ENCODE measurements around the gene CTPS2.
A peak's percentile ranks its signal among the peaks of the same experiment; 100 is the strongest.
"Not testable (repeated sequence)": the region's sequence is repeated elsewhere in the genome, so short reads cannot be mapped to it uniquely, and the experiment has no call there.

The CTPS2 gene

GRCh38 chrX:16712548-16713155, at the start of gene CTPS2:
Gene CTPS2, minus strand, starts transcription at chrX:16712669. Its CDS starts 9,767 bp downstream, at chrX:16702902.
- DNase-seq, result peak; percentile 61

- DNase-seq, result not testable (repeated sequence)
These were observed 49.0 kb upstream of the CTPS2 start for GRCh38 chrX:16761500-16761899.

GRCh38 chrX:16756724-16757123, 44.3 kb upstream of the CTPS2 start:
- no peak for DNase-seq

DNA sequence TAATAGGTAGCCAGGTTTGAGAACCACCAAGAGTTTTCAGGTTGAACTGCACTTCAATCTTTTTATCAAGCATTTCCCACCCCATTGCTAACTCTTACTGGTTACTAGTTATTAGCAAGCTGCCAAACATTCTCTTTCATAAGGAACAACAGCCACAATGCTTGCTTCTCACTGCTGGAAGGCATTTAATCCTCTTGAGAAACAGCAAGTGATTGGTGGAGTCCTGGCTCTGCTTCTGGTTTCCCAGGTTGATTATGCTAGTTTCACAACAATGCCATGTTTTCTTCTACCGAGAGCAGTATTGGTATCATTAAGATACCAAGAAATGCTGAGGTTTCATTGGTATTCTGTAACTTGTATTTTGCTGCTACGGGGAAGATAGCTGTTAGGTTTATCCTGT, 41.5 kb upstream of the CTPS2 start:
- no peak for DNase-seq

GRCh38 chrX:16750136-16750535, 37.7 kb upstream of the CTPS2 start:
- DNase-seq, result no peak

DNA sequence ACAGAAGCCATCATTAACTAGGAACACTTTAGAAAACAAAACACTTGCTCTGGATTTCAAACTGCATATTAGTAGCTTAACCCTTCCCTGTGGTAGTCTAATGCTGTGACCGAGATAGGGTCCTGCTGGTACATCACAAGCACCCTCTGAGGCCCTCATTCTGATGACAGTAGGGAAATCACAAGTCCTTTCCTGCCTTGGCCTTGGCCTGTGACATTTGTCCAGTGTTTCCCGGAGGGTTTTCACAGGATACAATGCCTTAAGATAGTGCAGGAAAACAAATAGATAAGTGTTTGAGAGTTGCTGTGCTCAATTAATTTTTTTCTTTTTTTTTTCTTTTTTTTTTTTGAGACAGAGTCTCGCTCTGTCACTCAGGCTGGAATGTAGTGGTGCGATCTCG, 36.0 kb upstream of the CTPS2 start:
- DNase-seq, result no peak

DNA sequence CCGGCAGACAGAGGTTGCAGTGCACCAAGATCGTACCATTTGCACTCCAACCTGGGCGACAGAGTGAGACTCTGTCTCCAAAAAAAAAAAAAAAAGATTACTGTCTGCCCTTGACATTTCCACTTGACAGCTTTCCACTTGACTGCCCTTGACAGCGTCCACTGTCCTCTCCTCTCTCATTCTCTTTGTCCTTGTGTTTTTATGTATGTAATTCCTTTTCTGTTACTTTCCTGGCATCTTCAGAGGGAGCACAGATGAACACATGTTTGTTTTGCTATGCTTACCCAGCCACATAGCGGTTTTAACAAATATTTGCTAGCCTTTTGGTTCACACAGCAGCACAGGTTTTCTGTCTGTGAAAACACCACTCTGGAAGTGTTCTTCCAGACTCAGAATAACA, 33.2 kb upstream of the CTPS2 start:
- DNase-seq, result no peak

- DNase-seq, result no peak
These were observed 32.6 kb upstream of the CTPS2 start for GRCh38 chrX:16745102-16745501.

- DNase-seq, result no peak
These were observed 31.3 kb upstream of the CTPS2 start for GRCh38 chrX:16743604-16744325.

DNA sequence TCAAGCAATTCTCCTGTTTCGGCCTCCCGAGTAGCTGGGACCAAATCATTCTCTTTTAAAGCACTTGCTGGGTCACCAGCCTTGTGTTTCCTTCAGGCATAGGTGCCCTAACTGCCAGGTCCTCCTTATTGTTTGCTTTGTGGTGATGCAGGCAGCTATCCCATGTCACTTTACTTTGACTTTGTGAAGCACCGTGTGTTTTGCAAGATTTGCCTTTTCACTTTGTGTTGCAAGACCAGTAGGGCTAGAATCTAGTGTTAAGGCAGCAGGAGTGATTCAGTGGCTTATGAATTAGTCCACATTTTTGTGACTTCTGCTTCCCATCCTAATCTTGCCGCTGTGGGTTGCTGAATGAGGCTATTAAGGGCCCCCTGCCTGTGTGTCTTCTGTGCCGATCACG, 27.1 kb upstream of the CTPS2 start:
- DNase-seq, result no peak

DNA sequence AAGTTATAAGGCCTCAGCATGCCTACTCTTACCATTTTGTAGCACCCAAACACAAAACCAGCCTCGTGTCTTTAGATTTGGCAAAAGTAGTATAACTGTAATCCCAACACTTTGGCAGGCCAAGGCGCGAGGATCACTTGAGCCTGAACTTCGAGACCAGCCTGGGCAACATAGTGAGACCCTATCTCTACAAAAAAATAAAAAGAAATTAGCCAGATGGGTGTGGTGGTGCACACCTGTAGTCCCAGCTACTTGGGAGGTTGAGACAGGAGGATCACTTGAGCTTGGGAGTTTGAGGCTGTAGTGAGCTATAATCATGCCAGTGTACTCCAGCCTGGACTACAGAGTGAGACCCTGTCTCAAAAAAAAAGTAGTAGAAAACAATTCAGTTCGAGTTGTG, 24.6 kb upstream of the CTPS2 start:
- no peak for DNase-seq

GRCh38 chrX:16733013-16733412, 20.5 kb upstream of the CTPS2 start:
- DNase-seq, result no peak

DNA sequence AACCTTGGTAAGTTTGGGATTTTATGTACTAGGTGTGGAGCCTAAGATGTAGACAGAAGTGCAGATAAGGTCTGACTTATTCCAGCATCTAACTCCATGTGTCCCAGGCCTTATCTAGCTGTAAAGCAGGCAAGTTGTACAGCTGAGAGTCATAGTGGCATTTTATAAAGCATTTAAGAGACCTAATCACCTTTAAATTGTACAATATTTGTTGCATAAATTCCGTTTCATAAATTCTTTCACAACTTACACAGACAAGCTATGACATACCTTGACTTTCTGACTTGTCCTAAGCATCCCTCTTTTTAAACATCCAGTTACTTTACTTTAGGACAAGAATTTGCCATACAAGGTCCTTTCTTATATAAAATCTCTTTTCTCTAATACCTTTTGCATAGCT, 18.0 kb upstream of the CTPS2 start:
- no peak for DNase-seq

DNA sequence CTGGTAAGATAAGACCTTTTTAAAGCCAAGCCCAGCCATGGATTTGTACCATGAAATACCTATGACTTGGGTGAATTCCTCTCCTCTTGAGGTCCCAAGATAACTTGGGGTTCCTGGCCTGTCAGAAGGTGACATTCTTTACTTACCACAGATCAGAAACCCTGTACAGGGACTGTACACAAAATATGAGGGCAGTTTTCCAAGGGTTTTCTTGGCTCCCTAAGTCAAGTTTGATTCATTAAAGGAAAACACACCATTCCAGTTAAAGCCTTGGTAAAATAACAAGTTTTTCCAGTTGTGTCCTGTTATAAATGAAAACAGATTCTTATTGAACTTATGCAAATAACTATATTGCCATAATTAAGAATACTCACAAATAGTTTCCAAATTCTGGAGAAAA, 15.2 kb upstream of the CTPS2 start:
- DNase-seq, result no peak

DNA sequence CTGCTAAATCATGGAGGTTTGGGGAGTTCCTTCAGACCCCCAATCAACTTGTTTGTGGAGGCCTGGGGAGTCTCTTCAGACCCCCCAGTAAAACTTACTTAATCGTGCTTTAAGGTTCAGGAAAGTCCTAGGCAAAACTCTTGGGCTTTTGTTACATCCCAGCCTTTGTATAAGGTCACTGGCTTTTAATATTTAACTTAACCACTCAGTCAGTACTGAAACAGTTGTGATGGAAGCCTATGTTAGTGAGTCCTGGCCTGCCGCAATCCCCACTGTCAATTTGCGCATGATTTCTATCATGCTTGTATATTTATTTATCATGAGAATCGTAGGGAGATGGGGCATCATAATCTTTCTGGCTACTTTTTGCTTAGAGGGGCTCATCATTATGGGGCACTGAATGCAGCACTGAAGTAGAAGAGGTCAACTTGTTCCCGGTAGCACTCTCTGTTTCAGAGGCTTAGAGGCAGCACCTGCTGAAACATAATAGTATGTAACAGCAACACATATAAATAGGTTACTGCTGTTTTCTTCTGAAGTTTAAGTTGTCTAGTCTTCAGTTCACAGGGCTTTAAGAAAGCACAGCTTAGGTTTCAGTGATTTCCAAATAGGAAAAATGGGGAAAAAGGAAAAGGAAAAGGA, 14.0 kb upstream of the CTPS2 start:
- not testable (repeated sequence) for DNase-seq

DNA sequence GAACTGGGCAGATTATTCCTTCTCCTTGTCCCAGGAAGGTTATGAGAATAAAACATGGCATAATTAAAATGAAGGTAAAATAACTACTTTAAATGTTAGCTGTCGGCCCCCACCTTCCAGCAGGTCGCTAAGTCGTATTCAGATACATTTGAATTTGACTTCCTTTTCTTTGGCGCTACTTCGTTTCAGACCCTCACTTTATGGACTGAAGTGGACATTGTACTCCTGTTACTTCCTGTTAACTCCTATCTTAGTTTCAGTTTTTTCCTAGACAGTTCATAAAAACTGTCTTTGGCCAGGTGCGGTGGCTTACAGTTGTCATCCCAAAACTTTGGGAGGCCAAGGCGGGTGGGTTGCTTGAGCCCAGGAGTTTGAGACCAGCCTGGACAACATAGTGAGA, 12.6 kb upstream of the CTPS2 start:
- no peak for DNase-seq

DNA sequence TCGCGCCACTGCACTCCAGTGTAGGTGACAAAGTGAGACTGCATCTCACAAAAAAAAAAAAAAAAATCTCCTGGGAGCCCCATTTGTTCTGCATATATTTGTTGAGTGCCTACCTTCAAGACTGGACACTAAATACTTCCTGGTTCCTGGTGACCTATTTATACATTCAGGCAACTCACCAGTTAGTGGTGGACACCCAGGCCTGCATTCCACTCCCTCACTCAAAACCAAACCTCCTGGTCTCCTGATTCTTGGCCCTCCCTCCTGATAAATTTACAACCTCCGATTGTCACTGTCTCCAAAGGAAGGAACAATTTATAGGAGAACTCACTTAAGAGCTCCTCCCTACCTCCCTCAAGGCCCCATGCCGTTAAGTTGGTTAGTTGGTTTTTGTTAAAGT, 10.0 kb upstream of the CTPS2 start:
- no peak for DNase-seq

GRCh38 chrX:16719334-16720084, 7.0 kb upstream of the CTPS2 start, which contains the start of gene SYAP1:
Gene SYAP1, plus strand, starts transcription at chrX:16719612. Its CDS starts 113 bp downstream, at chrX:16719725.
- peak; percentile 97 for DNase-seq

DNA sequence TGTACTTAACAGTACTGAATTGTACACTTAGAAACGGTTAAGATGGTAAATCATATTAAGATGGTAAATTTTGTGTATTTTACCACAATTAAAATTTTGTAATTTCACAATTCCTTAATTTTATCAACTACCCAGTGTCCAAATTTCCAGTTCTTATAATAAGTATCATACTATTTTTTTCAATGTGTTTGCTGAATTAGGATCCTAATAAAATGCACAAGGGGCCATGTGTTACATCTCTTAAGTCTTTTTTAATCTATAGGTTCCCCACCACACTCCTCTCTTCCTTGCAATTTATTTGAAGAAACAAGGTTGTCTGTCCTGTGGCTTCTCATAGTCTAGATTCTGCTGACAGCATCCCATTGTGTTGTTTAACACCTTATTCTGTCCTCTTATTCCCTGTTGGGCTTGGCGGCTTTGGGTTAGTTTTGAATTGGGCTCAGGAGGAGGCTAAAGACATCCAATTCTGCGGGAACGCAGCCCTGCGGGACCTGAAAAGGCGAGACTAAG, 6.4 kb upstream of the CTPS2 start:
- no peak for DNase-seq

DNA sequence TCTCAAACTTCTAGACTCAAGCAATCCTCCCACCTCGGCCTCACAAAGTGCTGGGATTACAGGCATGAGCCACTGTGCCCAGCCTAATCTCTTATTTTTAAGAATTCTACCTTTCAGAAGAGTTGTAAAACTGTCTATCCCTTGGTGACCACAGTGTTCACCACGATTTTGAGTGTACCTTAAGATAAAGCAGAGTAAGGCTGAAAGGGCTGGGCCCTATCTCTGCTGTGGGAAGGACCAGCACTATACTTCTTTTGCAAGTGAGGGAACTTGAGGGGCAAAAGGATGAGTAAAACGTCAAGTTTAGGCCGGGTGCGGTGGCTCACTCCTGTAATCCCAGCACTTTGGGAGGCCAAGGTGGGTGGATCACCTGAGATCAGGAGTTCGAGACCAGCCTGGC, 4.0 kb upstream of the CTPS2 start:
- not testable (repeated sequence) for DNase-seq

DNA sequence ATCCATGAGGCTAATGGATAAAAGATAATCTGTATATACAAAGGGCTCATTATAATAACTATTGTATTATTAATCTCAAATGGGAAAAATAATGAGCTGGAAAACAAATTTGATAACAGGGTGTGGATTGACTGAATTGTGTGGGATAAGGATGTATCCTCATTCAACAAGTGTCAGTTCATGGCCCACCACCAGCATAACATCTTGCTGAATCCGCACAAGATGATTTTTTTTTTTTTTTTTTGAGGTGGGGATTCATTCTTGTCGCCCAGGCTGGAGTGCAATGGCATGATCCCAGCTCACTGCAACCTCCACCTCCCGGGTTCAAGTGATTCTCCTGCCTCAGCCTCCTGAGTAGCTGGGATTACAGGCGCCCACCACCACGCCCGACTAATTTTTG, 3.2 kb upstream of the CTPS2 start:
- not testable (repeated sequence) for DNase-seq

GRCh38 chrX:16714504-16714903, 2.0 kb upstream of the CTPS2 start:
- DNase-seq, result no peak

DNA sequence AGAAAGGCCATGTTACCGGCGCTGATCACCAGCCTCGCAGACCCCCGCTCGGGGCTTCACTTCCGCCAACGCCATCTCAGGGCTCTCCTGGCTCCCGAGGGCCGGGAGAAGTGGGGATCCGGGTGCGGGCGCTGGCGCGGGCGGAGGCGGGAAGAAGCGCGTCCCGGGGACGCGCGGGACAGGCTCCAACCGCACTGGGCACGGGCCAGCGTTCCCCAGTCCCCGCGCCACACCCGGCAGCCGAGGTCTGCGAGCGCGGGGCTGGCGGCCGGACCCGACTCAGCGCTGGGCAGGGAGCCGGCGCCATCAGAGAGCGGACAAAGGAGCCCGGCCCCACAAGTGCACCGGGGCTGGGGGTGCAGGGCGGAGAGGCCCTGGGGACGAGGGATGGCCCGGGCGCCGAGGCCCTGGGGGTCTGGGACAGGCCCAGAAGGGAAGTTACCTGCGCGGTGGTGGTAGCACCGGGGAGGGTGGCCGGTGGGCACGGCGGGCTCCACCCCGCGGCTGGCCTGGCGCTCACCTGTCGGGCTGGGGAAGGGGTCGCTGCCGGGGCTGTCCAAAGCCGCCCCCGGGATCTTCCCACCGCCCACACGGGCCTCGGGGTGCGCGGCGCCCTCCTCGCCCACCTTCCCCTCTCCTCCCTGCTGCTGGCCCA, 449 bp downstream of the CTPS2 start:
- DNase-seq, result no peak

Data from activated CD4-positive, alpha-beta T cell treated with anti-CD3 and anti-CD28 coated beads, Interleukin-10, Interleukin-2, amounts not matched to agents 100 ng/mL and 50 ng/mL, durations not matched to agents 16 hours and 8 hours (primary cell).